ENCODE results near the gene SGCE. TPM values are rescaled to one million over a fixed set of nuclear protein-coding genes. Genes with fewer than 3 reads are reported as not detected.

The SGCE gene
- total RNA-seq, 1 experiment from 2014 or later, result 17.4 TPM

DNA sequence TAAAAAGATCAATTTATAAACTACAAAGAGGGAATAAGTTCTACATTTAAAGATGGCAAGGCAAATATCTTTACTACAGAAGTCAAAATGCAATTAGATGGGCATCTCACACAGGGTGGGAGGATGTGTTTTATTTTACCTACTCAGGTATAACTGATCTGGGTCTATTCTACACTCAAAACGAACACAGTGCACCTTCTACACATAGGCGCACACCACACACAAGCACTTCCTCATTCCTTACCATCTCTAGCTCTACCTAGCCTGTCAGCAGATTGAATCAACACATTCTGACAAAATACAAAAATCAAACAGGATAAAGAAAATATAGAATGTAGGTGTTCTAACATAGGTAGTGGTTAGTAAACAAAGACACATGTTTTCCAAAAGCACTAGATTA, 64.8 kb downstream of the SGCE start:
- H3K27me3 ChIP-seq (ENCODE audit: insufficient read depth, low read length), result no peaks in the 10 kb centered on the region

More for the DNA sequence above, 64.8 kb downstream of the SGCE start:
- Histone ChIP-seq H3K4me1 (ENCODE audit: control insufficient read depth in 1 of 2, insufficient read depth in 2 of 2, low read length in 2 of 2) (no peaks in the 10 kb centered on the region), H4K20me1 (ENCODE audit: insufficient read depth) (no peaks in the 10 kb centered on the region), H3K79me2 (ENCODE audit: insufficient read depth, low read length) (no peaks in the 10 kb centered on the region), H3K4me2 (ENCODE audit: low read length) (no peak overlapping the region), H3K9ac (ENCODE audit: low read length) (no peak overlapping the region), H3K9me3 (ENCODE audit: control insufficient read depth in 1 of 2, insufficient read depth in 1 of 2, low read depth in 1 of 2, low read length in 2 of 2) (no peaks in the 10 kb centered on the region), H2AFZ (ENCODE audit: low read depth, low read length, poor library complexity, severe bottlenecking) (no peak overlapping the region), H3K27ac (ENCODE audit: low read depth, low read length) (no peak overlapping the region), H3K9me2 (ENCODE audit: insufficient read depth) (no peaks in the 10 kb centered on the region), H3K36me3 (ENCODE audit: control insufficient read depth in 1 of 2, insufficient read depth in 2 of 2, low read length in 2 of 2) (no peaks in the 10 kb centered on the region), H3K4me3 (replicated peaks in 1 of 2; ENCODE audit: low read depth in 1 of 2, low read length in 2 of 2) (no peak overlapping the region)
- RAD21 ChIA-PET (ENCODE audit: low non-redundant PET in 1 of 2, low total read pairs in 2 of 2, uncharacterized antibody in 2 of 2, unreplicated experiment in 2 of 2), result no interaction called here
- CTCF ChIA-PET, result no interaction called here
- ATAC-seq (no peak), DNase-seq (ENCODE audit: low read depth, low spot score) (no peak)
- POLR2A ChIA-PET, result no interaction called here
- no TSS peak for BruUV-seq (replicated peaks)
- TF ChIP-seq YY1 (IDR thresholded peaks at IDR 0.05; ENCODE audit: extremely low read depth, insufficient replicate concordance, low read depth, low read length) (no peak), POLR2AphosphoS5 (IDR thresholded peaks at IDR 0.05; ENCODE audit: low read depth, low read length) (no peak), CBX3 (IDR thresholded peaks at IDR 0.05; ENCODE audit: low read depth) (no peak), FOSL1 (IDR thresholded peaks at IDR 0.05; ENCODE audit: low read depth) (no peak), SRF (IDR thresholded peaks at IDR 0.05; ENCODE audit: low read depth) (no peak), RAD21 (IDR thresholded peaks at IDR 0.05; ENCODE audit: low read depth) (no peak), SIN3A (IDR thresholded peaks at IDR 0.05; ENCODE audit: low read depth) (no peak), EZH2phosphoT487 (IDR thresholded peaks at IDR 0.05; ENCODE audit: borderline replicate concordance) (no peak), CEBPB (IDR thresholded peaks at IDR 0.05; ENCODE audit: low read depth) (no peak), ZNF274 (IDR thresholded peaks at IDR 0.05; ENCODE audit: low read depth, low read length) (no peak), JUND (IDR thresholded peaks at IDR 0.05) (no peak), ZFX (IDR thresholded peaks at IDR 0.05) (no peak), EGR1 (IDR thresholded peaks at IDR 0.05; ENCODE audit: low read depth) (no peak), SP1 (IDR thresholded peaks at IDR 0.05; ENCODE audit: low read depth) (no peak)
- TF ChIP-seq, protein P1, sequence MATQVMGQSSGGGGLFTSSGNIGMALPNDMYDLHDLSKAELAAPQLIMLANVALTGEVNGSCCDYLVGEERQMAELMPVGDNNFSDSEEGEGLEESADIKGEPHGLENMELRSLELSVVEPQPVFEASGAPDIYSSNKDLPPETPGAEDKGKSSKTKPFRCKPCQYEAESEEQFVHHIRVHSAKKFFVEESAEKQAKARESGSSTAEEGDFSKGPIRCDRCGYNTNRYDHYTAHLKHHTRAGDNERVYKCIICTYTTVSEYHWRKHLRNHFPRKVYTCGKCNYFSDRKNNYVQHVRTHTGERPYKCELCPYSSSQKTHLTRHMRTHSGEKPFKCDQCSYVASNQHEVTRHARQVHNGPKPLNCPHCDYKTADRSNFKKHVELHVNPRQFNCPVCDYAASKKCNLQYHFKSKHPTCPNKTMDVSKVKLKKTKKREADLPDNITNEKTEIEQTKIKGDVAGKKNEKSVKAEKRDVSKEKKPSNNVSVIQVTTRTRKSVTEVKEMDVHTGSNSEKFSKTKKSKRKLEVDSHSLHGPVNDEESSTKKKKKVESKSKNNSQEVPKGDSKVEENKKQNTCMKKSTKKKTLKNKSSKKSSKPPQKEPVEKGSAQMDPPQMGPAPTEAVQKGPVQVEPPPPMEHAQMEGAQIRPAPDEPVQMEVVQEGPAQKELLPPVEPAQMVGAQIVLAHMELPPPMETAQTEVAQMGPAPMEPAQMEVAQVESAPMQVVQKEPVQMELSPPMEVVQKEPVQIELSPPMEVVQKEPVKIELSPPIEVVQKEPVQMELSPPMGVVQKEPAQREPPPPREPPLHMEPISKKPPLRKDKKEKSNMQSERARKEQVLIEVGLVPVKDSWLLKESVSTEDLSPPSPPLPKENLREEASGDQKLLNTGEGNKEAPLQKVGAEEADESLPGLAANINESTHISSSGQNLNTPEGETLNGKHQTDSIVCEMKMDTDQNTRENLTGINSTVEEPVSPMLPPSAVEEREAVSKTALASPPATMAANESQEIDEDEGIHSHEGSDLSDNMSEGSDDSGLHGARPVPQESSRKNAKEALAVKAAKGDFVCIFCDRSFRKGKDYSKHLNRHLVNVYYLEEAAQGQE (IDR thresholded peaks at IDR 0.05; ENCODE audit: low read depth), result no peak
- TF ChIP-seq, protein P2, sequence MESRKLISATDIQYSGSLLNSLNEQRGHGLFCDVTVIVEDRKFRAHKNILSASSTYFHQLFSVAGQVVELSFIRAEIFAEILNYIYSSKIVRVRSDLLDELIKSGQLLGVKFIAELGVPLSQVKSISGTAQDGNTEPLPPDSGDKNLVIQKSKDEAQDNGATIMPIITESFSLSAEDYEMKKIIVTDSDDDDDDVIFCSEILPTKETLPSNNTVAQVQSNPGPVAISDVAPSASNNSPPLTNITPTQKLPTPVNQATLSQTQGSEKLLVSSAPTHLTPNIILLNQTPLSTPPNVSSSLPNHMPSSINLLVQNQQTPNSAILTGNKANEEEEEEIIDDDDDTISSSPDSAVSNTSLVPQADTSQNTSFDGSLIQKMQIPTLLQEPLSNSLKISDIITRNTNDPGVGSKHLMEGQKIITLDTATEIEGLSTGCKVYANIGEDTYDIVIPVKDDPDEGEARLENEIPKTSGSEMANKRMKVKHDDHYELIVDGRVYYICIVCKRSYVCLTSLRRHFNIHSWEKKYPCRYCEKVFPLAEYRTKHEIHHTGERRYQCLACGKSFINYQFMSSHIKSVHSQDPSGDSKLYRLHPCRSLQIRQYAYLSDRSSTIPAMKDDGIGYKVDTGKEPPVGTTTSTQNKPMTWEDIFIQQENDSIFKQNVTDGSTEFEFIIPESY (IDR thresholded peaks at IDR 0.05; ENCODE audit: extremely low read depth, insufficient replicate concordance, low read length), result no peak
- TF ChIP-seq, protein P3, sequence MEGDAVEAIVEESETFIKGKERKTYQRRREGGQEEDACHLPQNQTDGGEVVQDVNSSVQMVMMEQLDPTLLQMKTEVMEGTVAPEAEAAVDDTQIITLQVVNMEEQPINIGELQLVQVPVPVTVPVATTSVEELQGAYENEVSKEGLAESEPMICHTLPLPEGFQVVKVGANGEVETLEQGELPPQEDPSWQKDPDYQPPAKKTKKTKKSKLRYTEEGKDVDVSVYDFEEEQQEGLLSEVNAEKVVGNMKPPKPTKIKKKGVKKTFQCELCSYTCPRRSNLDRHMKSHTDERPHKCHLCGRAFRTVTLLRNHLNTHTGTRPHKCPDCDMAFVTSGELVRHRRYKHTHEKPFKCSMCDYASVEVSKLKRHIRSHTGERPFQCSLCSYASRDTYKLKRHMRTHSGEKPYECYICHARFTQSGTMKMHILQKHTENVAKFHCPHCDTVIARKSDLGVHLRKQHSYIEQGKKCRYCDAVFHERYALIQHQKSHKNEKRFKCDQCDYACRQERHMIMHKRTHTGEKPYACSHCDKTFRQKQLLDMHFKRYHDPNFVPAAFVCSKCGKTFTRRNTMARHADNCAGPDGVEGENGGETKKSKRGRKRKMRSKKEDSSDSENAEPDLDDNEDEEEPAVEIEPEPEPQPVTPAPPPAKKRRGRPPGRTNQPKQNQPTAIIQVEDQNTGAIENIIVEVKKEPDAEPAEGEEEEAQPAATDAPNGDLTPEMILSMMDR (IDR thresholded peaks at IDR 0.05 in 2 of 3, conservative IDR thresholded peaks at IDR 0.05 in 1 of 3; ENCODE audit: borderline replicate concordance in 1 of 3, insufficient read depth in 1 of 3, low read depth in 2 of 3, low read length in 2 of 3), result no peak
- TF ChIP-seq, protein P4, sequence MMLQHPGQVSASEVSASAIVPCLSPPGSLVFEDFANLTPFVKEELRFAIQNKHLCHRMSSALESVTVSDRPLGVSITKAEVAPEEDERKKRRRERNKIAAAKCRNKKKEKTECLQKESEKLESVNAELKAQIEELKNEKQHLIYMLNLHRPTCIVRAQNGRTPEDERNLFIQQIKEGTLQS (IDR thresholded peaks at IDR 0.05), result no peak
- intact Hi-C loops (cut with micrococcal nuclease), result no loop called here

Data from HCT116 (cell line).